HEK293 (cell line): ENCODE results near the gene ADGRB3.

Experiments
- CTCF ChIP-seq: fragments of 450-650 bp; formaldehyde crosslinking; IDR thresholded peaks from 2 replicates; pipeline ENCODE4 v1.5.1; 2016; ENCODE audit warnings: missing biosample characterization, missing genetic modification characterization
- PBX3 ChIP-seq: sonication (generic); formaldehyde crosslinking; IDR thresholded peaks from 2 replicates; pipeline ENCODE4 v1.8.1; 2022; ENCODE audit warnings: mild to moderate bottlenecking, moderate library complexity, missing genetic modification reagents
- ZNF146 ChIP-seq: fragments of 450-650 bp; formaldehyde crosslinking; IDR thresholded peaks from 2 replicates; pipeline ENCODE4 v1.5.1; 2016; ENCODE audit warnings: missing biosample characterization, missing genetic modification characterization

GRCh38 chr6:69314001-69314400, 678.9 kb downstream of the ADGRB3 start:
- TF ChIP-seq ZNF146 (tag by site-specific recombination) (no peak), CTCF (no peak), PBX3 (CRISPR knock-in tag) (no peak)
